K562 (cell line): ENCODE data around the gene XPR1. TPM values are rescaled to one million over a fixed set of nuclear protein-coding genes. Genes with fewer than 3 reads are reported as not detected.

Experiments used
- ATAC-seq: fragments of 200-7000 bp; cut with Tn5 transposase; 3 replicates; pipeline ENCODE4 v1.9.1; 2020; ENCODE audit warnings: moderate library complexity
- BruUV-seq: library from RNA; stranded (reverse); fragments of 400-500 nt; replicated peaks from 2 replicates; lab custom pipeline; 2021; lab: Mats Ljungman, UMichigan
- CTCF ChIA-PET: fragments of 300-600 bp; formaldehyde crosslinking; extraction: SDS; loops from one replicate; lab custom pipeline; 2021; ENCODE audit warnings: low intra/inter-chr PET ratio; lab: Yijun Ruan, JAX
- POLR2A ChIA-PET: fragments of 300-600, 350-650 bp; sonication (Branson Sonifier 250); formaldehyde crosslinking; extraction: SDS; loops from one replicate; lab custom pipeline; 2021; ENCODE audit warnings: antibody characterized with exemption, inconsistent platforms; lab: Yijun Ruan, JAX
- DNase-seq, 4 experiments: peaks; one replicate each; pipeline versions ENCODE4 v3.0.0 to v3.0.0-alpha.2; 2011 to 2018; ENCODE audit warnings: low spot score in 3 of 4, mixed read lengths in 3 of 4; ENCODE audit errors: extremely low read depth in 1 of 4
- FAIRE-seq: peaks from 2 replicates; lab custom pipeline; 2011; peaks lifted over from hg19 to GRCh38; lab: Jason Lieb, UNC
- H2AFZ ChIP-seq: 2 replicates; pipeline ENCODE4 v1.6.0; 2011; ENCODE audit warnings: low read depth, low read length, control low read depth, inconsistent platforms
- H3K27ac ChIP-seq: fragments of 200-600 bp; 3 replicates; pipeline ENCODE4 v1.8.0; 2011; ENCODE audit warnings: low read depth, mild to moderate bottlenecking, control low read depth, inconsistent platforms, low read length, moderate library complexity, mixed read lengths; ENCODE audit errors: extremely low read depth
- H3K27me3 ChIP-seq, 2 experiments: fragments of 300-600 bp in 1 of 2; 2 replicates in 1 of 2; 3 replicates in 1 of 2; pipeline versions ENCODE4 v1.6.0 to v1.8.0; 2011; ENCODE audit warnings: inconsistent platforms in 2 of 2, low read length in 2 of 2, mild to moderate bottlenecking in 1 of 2, mixed read lengths in 1 of 2, moderate library complexity in 1 of 2; ENCODE audit not compliant: control insufficient read depth in 2 of 2, insufficient read depth in 2 of 2
- H3K36me3 ChIP-seq: fragments of 300-600 bp; 3 replicates; pipeline ENCODE4 v1.8.0; 2011; ENCODE audit warnings: mild to moderate bottlenecking, low read length, inconsistent platforms; ENCODE audit not compliant: control insufficient read depth, insufficient read depth
- H3K4me1 ChIP-seq, 2 experiments: fragments of 200-600 bp in 1 of 2; replicated peaks in 1 of 2; 2 replicates in 1 of 2; 3 replicates in 1 of 2; pipeline versions ENCODE4 v1.5.1 to v1.8.0; 2011; ENCODE audit warnings: inconsistent platforms in 2 of 2, low read length in 2 of 2, mild to moderate bottlenecking in 1 of 2, mixed read lengths in 1 of 2, moderate library complexity in 1 of 2; ENCODE audit not compliant: control insufficient read depth in 2 of 2, insufficient read depth in 2 of 2
- H3K4me2 ChIP-seq: 2 replicates; pipeline ENCODE4 v1.6.1; 2011; ENCODE audit warnings: low read length, control low read depth, inconsistent platforms, mixed read lengths; ENCODE audit not compliant: insufficient read depth
- H3K4me3 ChIP-seq: fragments of 200-600 bp; sonication (generic), shearing (Covaris generic); 2 replicates; pipeline ENCODE4 v1.5.1; 2016; ENCODE audit warnings: control low read depth, inconsistent platforms
- H3K79me2 ChIP-seq: fragments of 200-600 bp; 3 replicates; pipeline ENCODE4 v1.8.0; 2011; ENCODE audit warnings: low read length, inconsistent platforms; ENCODE audit not compliant: control insufficient read depth, insufficient read depth
- H3K9ac ChIP-seq, 2 experiments: 2 replicates each; pipeline versions ENCODE4 v1.6.0 to v1.6.1; 2011; ENCODE audit warnings: low read depth in 2 of 2, low read length in 2 of 2, control low read depth in 1 of 2, inconsistent platforms in 1 of 2, mild to moderate bottlenecking in 1 of 2, mixed read lengths in 1 of 2; ENCODE audit not compliant: insufficient read depth in 1 of 2
- H3K9me1 ChIP-seq: one replicate; pipeline ENCODE4 v1.6.0; 2011; ENCODE audit warnings: inconsistent platforms, mild to moderate bottlenecking, low read length, moderate library complexity; ENCODE audit not compliant: control insufficient read depth, insufficient read depth
- H3K9me3 ChIP-seq: replicated peaks from 2 replicates; pipeline ENCODE4 v1.5.1; 2011; ENCODE audit warnings: low read depth, low read length, inconsistent platforms; ENCODE audit not compliant: control insufficient read depth, insufficient read depth
- H4K20me1 ChIP-seq: replicated peaks from 2 replicates; pipeline ENCODE4 v1.6.1; 2011; ENCODE audit warnings: low read length, inconsistent platforms, mixed read lengths; ENCODE audit not compliant: control insufficient read depth, insufficient read depth
- CBX1 ChIP-seq: sonication (generic); IDR thresholded peaks from 2 replicates; pipeline ENCODE4 v1.6.1; 2016; ENCODE audit warnings: antibody characterized with exemption, low read depth, mild to moderate bottlenecking
- CBX3 ChIP-seq, 2 experiments: IDR thresholded peaks; 1 replicate in 1 of 2; 2 replicates in 1 of 2; pipeline ENCODE4 v1.6.1; 2012; ENCODE audit warnings: inconsistent platforms in 2 of 2, low read length in 2 of 2, borderline replicate concordance in 1 of 2, control low read depth in 1 of 2
- CBX5 ChIP-seq: IDR thresholded peaks from 2 replicates; pipeline ENCODE4 v1.6.1; 2014; ENCODE audit warnings: low read depth, borderline replicate concordance
- CHAMP1 ChIP-seq: fragments of 450-650 bp; IDR thresholded peaks from 2 replicates; pipeline ENCODE4 v1.6.1; 2016; ENCODE audit warnings: mild to moderate bottlenecking
- GABPB1 ChIP-seq: sonication (generic); formaldehyde crosslinking; IDR thresholded peaks from 2 replicates; pipeline ENCODE4 v1.8.0; 2022; ENCODE audit warnings: mild to moderate bottlenecking, missing genetic modification reagents
- HMG20B ChIP-seq: fragments of 250-450 bp; sonication (Bioruptor Pico); IDR thresholded peaks from 2 replicates; pipeline ENCODE4 v1.5.0; 2021; ENCODE audit warnings: mild to moderate bottlenecking
- MECOM ChIP-seq: fragments of 250-450 bp; sonication (Bioruptor Pico); IDR thresholded peaks from 2 replicates; pipeline ENCODE4 v1.8.0; 2022; ENCODE audit warnings: inconsistent platforms
- THAP7 ChIP-seq: fragments of 250-450 bp; sonication (Bioruptor Pico); IDR thresholded peaks from 2 replicates; pipeline ENCODE4 v1.5.0; 2021
- TRIM24 ChIP-seq, 2 experiments: fragments of 450-650 bp; IDR thresholded peaks; 2 replicates each; pipeline ENCODE4 v1.6.1; 2016
- TRIM28 ChIP-seq: fragments of 450-650 bp; IDR thresholded peaks from 2 replicates; pipeline ENCODE4 v1.6.1; 2017
- ZC3H4 ChIP-seq: sonication (generic); formaldehyde crosslinking; IDR thresholded peaks from 2 replicates; pipeline ENCODE4 v1.9.0; 2021; ENCODE audit warnings: missing genetic modification reagents, borderline replicate concordance
- ZNF12 ChIP-seq: sonication (generic); formaldehyde crosslinking; IDR thresholded peaks from 2 replicates; pipeline ENCODE4 v1.4.0; 2020; ENCODE audit warnings: mild to moderate bottlenecking, missing genetic modification reagents
- ZNF280A ChIP-seq: fragments of 450-650 bp; IDR thresholded peaks from 2 replicates; pipeline ENCODE4 v1.6.1; 2018; ENCODE audit warnings: mild to moderate bottlenecking, low read depth; ENCODE audit not compliant: partially characterized antibody
- ZNF75A ChIP-seq: fragments of 450-650 bp; formaldehyde crosslinking; IDR thresholded peaks from 2 replicates; pipeline ENCODE4 v1.4.0; 2020; ENCODE audit warnings: mild to moderate bottlenecking
- WGBS: fragments of 100-300 bp; shearing (Covaris generic); methylation state at CpG from one replicate; pipeline ENCODE4 v1.1.6; 2016; ENCODE audit warnings: low coverage, mixed read lengths; ENCODE audit not compliant: insufficient coverage; ENCODE audit errors: missing lambda C conversion rate; 5-methylcytosine and 5-hydroxymethylcytosine counted together
- in situ Hi-C: fragments of 300-500 bp; cut with MboI; formaldehyde crosslinking; loops from 4 replicates; pipeline ENCODE4 v1.15.0; 2018; ENCODE audit warnings: inconsistent platforms, mixed read lengths
- intact Hi-C: fragments of 100-400 bp; cut with micrococcal nuclease; formaldehyde crosslinking; loops from 2 replicates; pipeline ENCODE4 v1.14.2; 2022
- polyA plus RNA-seq, 8 experiments: library from polyadenylated mRNA; depleted of rRNA in 4 of 8; stranded (reverse) in 5 of 8; unstranded in 3 of 8; fragments of >200 nt; fragmentation: Nextera tagmentation in 2 of 8; fragmentation: Illumina TruSeq in 1 of 8; extraction: Ambion mirVana in 2 of 8; extraction: Trizol in 1 of 8; gene quantifications; 2 replicates each; pipeline versions ENCODE4 v1.2.1 to v1.2.3, GENCODE V29; 2011 to 2014; ENCODE audit warnings: inconsistent platforms in 1 of 8, missing spikeins in 1 of 8
- total RNA-seq, 7 experiments: library from RNA; depleted of rRNA in 6 of 7; stranded (reverse); fragments of >200 nt in 6 of 7; fragmentation: Illumina TruSeq in 2 of 7; extraction: Trizol in 2 of 7; gene quantifications; 2 replicates each; pipeline versions ENCODE4 v1.2.1 to v1.2.3, GENCODE V29; 2011 to 2021; ENCODE audit warnings: low replicate concordance in 1 of 7
- TF ChIP-seq, protein P1 (sequence below): sonication (generic); formaldehyde crosslinking; IDR thresholded peaks from 2 replicates; pipeline ENCODE4 v1.8.1; 2023; ENCODE audit warnings: mild to moderate bottlenecking, missing genetic modification reagents
- TF ChIP-seq, protein P2 (sequence below): IDR thresholded peaks from 3 replicates; pipeline ENCODE4 v1.6.1; 2011; ENCODE audit warnings: borderline replicate concordance, mild to moderate bottlenecking; ENCODE audit not compliant: insufficient read length, insufficient read depth

The XPR1 gene
- total and polyA plus RNA-seq, 9 of the 15 experiments (the other 6 are each of a cell fraction or from before 2014, with no cell fraction given): 3.0 to 66.2 (median 38.6) TPM

DNA sequence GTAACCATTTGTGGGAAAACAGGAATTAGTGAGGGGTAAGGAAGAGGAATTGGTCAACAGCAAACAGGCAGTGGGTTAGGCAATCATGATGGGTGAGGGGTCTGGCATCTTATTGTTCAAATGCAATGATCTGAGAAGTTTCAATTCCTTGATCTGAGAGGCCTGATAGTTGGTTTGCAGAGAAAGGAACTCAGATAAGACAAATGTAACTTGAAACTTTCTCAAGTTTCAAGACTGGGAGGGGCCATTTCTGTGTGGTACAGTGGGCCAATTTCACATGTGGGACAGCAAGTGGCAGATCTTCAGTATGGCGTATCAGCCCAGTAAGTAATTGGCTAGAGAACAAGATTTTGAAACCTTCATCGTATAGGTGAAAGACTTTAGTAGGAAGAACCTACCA, 102.5 kb downstream of the XPR1 start:
- Histone ChIP-seq H3K9ac (no peak overlapping the region), H3K9me3 (peaks cover 25% of the 10 kb centered on the region), H3K36me3 (no peaks in the 10 kb centered on the region), H2AFZ (no peak overlapping the region), H3K4me3 (no peak overlapping the region), H4K20me1 (no peaks in the 10 kb centered on the region), H3K9me1 (no peaks in the 10 kb centered on the region), H3K4me2 (no peak overlapping the region), H3K4me1 (peaks cover 0 to 3% of the 10 kb centered on the region in 2 experiments; a peak in 1 of 5 replicates), H3K79me2 (peaks cover 53% of the 10 kb centered on the region), H3K27ac (no peak overlapping the region), H3K27me3 (no peaks in the 10 kb centered on the region)
- no TSS peak for BruUV-seq
- intact Hi-C loops: no loop called here
- ATAC-seq (no peak), FAIRE-seq (no peak), DNase-seq (peak in 2 of 4 experiments; percentile 10 to 19)
- in situ Hi-C loops: no loop called here
- ChIA-PET POLR2A (no interaction called here), CTCF (no interaction called here)
- WGBS: 92% methylated on average over 2 of the region's 2 CpGs
- TF ChIP-seq ZNF12 (no peak), ZNF280A (peak; percentile 66), CBX1 (peak; percentile 29; the same call in 1 of the 2 replicates), ZC3H4 (CRISPR knock-in tag) (no peak), TRIM24 (IDR thresholded peaks at IDR 0.05) (peak; percentile 57 to 65; a peak in 3 of 4 replicates), CHAMP1 (peak; percentile 66), CBX3 (IDR thresholded peaks at IDR 0.05; ENCODE audit: borderline replicate concordance in 1 of 2, low read length in 2 of 2) (peak in 1 of 2 experiments; percentile 97; a peak in 2 of 3 replicates), HMG20B (CRISPR knock-in tag) (no peak), MECOM (CRISPR knock-in tag) (no peak), THAP7 (CRISPR knock-in tag) (no peak), TRIM28 (peak; percentile 93), CBX5 (0 out of 2 replicates have a peak, but pooled peaks have one; percentile 69), GABPB1 (CRISPR knock-in tag) (no peak), ZNF75A (0 out of 2 replicates have a peak, but pooled peaks have one; percentile 30)
- TF ChIP-seq, protein P1, sequence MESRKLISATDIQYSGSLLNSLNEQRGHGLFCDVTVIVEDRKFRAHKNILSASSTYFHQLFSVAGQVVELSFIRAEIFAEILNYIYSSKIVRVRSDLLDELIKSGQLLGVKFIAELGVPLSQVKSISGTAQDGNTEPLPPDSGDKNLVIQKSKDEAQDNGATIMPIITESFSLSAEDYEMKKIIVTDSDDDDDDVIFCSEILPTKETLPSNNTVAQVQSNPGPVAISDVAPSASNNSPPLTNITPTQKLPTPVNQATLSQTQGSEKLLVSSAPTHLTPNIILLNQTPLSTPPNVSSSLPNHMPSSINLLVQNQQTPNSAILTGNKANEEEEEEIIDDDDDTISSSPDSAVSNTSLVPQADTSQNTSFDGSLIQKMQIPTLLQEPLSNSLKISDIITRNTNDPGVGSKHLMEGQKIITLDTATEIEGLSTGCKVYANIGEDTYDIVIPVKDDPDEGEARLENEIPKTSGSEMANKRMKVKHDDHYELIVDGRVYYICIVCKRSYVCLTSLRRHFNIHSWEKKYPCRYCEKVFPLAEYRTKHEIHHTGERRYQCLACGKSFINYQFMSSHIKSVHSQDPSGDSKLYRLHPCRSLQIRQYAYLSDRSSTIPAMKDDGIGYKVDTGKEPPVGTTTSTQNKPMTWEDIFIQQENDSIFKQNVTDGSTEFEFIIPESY: 0 out of 2 replicates have a peak, but pooled peaks have one; percentile 18
- TF ChIP-seq, protein P2, sequence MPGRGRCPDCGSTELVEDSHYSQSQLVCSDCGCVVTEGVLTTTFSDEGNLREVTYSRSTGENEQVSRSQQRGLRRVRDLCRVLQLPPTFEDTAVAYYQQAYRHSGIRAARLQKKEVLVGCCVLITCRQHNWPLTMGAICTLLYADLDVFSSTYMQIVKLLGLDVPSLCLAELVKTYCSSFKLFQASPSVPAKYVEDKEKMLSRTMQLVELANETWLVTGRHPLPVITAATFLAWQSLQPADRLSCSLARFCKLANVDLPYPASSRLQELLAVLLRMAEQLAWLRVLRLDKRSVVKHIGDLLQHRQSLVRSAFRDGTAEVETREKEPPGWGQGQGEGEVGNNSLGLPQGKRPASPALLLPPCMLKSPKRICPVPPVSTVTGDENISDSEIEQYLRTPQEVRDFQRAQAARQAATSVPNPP: no peak
